Sciatic nerve (tissue), 2 donors: Measurements from ENCODE around the gene SDR9C7. TPM values are rescaled to one million over a fixed set of nuclear protein-coding genes. Genes with fewer than 3 reads are reported as not detected.
"Not testable (repeated sequence)": the region's sequence is repeated elsewhere in the genome, so short reads cannot be mapped to it uniquely, and the experiment has no call there.

ENCODE experiments used
- ATAC-seq: fragments of 200-7000 bp; cut with Tn5 transposase; one replicate; pipeline ENCODE4 v1.9.1; 2020; ENCODE audit warnings: mild to moderate bottlenecking, moderate library complexity
- DNase-seq: peaks from one replicate; pipeline ENCODE4 v3.0.0-alpha.2; 2020; ENCODE audit warnings: low spot score
- intact Hi-C: fragments of 100-400 bp; cut with DNase I; formaldehyde crosslinking; loops from one replicate; pipeline ENCODE4 v1.14.2; 2022
- total RNA-seq: library from RNA; stranded (reverse); fragmentation: NEBNext Ultra II Directional; extraction: Animal tissue kit (Norgen Biotek cat#: 25700); gene quantifications from one replicate; pipeline ENCODE4 v1.2.1, GENCODE V29; 2021
- donor health status: DM: no; HTN: no; CAD: no.
- donor health status: DM: no; HTN: no; CAD: no.

SDR9C7 gene
- total RNA-seq, 1 donor from 2014 or later: 0.18 TPM

GRCh38 chr12:56954958-56955355 lies 20.7 kb upstream of the SDR9C7 start:
- intact Hi-C loops: no loop called here
- ATAC-seq (no peak), DNase-seq (no peak)

GRCh38 chr12:56954057-56954957 lies 20.1 kb upstream of the SDR9C7 start:
- ATAC-seq (no peak), DNase-seq (no peak)
- intact Hi-C loops: no loop called here

DNA sequence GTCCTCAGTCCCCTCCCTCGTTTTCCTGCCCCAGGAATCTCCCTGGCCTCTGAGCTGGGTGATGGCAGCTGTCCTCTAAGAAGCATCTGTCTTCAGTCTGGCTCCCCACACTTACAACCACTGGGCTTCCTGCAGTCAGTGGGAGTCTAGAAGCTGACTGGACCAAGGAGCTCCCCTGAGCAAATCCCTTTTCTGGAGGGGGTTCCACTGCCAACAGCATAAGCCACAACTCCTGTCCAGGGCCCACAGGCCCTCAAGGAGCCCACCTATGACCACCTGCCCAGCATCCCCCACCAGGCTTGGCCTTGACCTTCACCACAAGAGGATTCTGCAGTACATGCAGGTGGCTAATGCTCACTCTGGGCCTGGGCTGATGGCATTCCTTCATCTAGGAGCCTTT lies 19.1 kb upstream of the SDR9C7 start:
- intact Hi-C loops: no loop called here
- no peak for ATAC-seq

GRCh38 chr12:56951582-56952339 lies 17.6 kb upstream of the SDR9C7 start:
- DNase-seq: no peak
- intact Hi-C loops: no loop called here
- no peak for ATAC-seq

More for the DNA sequence above, 19.1 kb upstream of the SDR9C7 start:
- no peak for DNase-seq

- intact Hi-C loops: no loop called here
- DNase-seq (no peak), ATAC-seq (no peak)
Measured at GRCh38 chr12:56948881-56949280, 14.7 kb upstream of the SDR9C7 start.

DNA sequence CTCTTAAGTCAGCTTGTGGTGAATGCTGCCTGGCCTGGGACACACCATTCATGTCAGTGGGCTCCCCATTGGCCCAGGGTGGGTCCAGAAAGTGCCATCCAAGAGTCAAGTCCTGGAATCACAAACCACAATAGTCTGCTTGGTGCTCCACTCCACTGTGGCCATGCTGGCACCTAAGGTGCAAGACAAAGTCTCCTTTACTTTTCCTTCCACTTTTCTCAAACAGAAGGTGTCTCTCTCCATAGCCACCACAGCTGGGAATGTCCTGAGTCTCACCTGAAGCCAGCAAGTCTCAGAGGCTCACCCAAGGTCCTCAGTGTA lies 14.2 kb upstream of the SDR9C7 start:
- DNase-seq: no peak
- intact Hi-C loops: no loop called here
- ATAC-seq: no peak

- intact Hi-C loops: no loop called here
- no peak for DNase-seq
- ATAC-seq: no peak
Measured at GRCh38 chr12:56947633-56948456, 13.6 kb upstream of the SDR9C7 start.

DNA sequence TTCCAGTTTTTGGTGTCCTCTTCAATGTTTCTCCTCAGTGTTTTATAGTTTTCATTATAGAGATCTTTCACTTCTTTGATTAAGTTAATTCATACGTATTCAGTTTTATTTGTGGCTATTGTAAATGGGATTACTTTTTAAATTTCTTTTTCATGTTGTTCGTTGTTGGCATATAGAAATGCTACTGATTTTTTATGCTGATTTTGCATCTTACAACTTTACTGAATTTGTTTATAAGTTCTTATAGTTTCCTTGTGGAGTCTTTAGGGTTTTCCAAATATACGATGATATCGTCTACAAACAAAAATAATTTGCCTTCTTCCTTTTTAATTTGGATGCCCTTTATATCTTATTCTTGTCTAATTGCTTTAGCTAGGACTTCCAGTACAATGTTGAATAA lies 9.7 kb upstream of the SDR9C7 start:
- intact Hi-C loops: no loop called here
- ATAC-seq: no peak
- no peak for DNase-seq

DNA sequence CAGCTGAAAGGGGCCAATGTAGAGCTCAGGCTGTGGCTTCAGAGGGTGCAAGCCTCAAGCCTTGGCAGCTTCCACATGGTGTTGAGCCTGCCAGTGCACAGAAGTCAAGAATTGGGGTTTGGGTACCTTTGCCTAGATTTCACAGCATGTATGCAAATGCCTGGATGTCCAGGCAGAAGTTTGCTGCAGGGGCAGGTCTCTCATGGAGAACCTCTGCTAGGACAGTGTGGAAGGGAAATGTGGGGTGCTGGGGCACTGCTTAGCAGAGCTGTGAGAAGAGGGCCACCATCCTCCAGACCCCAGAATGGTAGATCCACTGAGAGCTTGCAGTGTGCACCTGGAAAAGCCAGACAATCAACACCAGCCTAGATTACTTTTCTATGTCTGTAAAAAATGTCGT lies 9.2 kb upstream of the SDR9C7 start:
- not testable (repeated sequence) for ATAC-seq

DNA sequence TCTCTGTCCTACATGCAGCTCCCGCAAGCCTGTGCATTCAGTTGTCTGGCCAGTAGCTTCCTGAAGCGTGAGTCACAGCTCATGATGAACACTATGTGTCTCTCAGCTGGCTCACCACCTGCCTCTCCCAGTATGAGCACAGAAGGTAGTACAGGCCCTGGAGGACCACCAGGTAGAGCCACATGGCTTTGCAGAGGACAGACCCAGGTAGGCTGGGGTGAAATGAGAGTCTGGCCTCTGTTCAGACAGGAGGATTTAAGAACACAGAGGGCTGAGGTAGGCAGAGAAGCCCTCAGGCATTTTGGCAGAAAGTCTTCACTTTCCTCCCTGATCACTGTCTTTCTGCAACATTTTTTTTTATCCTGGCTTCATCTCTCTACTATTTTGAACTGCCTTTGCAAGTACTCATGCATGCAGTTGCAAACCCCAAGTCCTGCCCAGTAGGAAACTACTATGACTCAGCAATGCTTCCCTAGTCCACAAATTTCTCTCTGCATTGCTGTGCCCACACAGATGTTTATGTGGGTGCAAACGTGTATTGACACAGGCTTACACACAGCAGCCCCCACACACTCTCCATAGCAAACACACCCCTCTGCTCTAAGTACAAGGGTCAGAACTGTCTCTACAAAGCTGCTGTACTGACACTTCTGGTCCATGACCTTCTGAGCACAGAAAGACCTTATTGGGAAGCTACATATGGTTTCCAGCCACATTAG lies 7.2 kb upstream of the SDR9C7 start:
- no peak for DNase-seq
- intact Hi-C loops: no loop called here
- ATAC-seq: peak; percentile 51

More for the DNA sequence above, 9.2 kb upstream of the SDR9C7 start:
- intact Hi-C loops, DNase-seq: not testable (repeated sequence)

- DNase-seq, ATAC-seq, intact Hi-C loops: not testable (repeated sequence)
Measured at GRCh38 chr12:56940942-56941298, 6.7 kb upstream of the SDR9C7 start.

GRCh38 chr12:56935752-56936151 lies 1.5 kb upstream of the SDR9C7 start:
- ATAC-seq: no peak
- intact Hi-C loops: no loop called here

DNA sequence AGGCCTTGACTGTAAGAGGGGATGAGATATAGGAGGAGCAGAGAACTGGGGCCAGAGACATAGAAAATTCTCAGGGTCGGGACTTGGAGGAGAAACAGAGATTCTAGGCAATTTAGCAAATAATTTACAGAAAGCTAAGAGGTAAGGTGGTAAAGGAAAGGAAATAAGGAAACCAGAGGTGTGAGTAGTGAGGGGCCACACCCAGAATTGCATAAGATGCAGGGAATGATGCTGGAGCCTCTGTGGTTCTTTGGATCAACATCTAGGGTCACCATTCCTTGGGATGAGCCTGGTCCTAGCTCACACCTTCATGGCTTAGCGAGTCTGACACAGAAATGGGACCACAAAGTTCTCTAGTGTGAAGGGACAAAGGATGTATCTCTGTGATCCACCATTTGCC lies 949 bp upstream of the SDR9C7 start:
- intact Hi-C loops: no loop called here
- DNase-seq: no peak
- ATAC-seq: no peak

More at GRCh38 chr12:56935752-56936151, 1.5 kb upstream of the SDR9C7 start:
- DNase-seq: no peak

GRCh38 chr12:56932867-56933266 lies 1.3 kb downstream of the SDR9C7 start:
- intact Hi-C loops: no loop called here
- peak; percentile 26 for ATAC-seq

GRCh38 chr12:56932146-56932545 lies 2.1 kb downstream of the SDR9C7 start:
- intact Hi-C loops: no loop called here
- DNase-seq: no peak
- ATAC-seq: no peak

More at GRCh38 chr12:56932867-56933266, 1.3 kb downstream of the SDR9C7 start:
- DNase-seq: no peak

- DNase-seq (no peak), ATAC-seq (no peak)
- intact Hi-C loops: no loop called here
Measured at GRCh38 chr12:56931474-56931978, 2.7 kb downstream of the SDR9C7 start.

DNA sequence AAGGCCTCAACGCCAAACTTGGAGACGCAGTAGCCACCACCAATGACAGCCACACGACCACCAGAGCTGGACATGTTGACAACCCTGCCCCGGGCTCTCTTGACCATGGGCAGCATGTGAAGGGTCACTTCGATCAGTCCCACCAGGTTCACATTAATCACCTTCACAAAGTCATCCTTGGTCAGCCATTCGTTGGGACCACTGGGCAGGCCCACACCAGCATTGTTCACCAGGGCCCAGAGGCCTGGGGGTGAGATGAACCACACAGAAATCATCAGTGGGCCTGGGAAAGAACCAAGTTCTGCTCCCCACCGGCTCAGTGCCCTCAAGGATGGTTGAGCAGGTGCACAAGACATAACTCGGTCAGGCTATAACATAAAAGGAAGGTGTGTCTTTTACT lies 4.0 kb downstream of the SDR9C7 start:
- intact Hi-C loops: no loop called here
- DNase-seq (no peak), ATAC-seq (no peak)

DNA sequence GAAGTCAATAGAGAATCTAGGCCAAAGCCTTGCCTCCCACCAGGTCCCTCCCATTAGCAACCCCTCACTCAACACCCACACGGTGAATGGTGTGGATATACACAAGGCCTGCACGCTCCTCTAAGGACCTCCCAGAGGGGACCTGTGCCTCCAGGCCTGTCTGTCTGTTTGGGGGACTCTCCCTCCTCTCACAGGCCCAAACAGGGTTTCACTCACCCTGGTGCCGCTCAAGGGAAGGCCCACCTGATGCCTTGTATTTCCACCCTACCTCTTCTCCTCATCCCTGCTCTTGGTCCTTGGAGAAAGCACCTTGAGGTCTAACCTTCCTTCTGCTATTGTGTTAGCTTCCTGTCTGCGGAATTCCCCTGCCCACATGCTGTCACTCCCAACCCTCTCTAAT lies 4.4 kb downstream of the SDR9C7 start:
- no peak for ATAC-seq
- intact Hi-C loops: no loop called here
- DNase-seq: no peak

GRCh38 chr12:56928262-56928661 lies 5.9 kb downstream of the SDR9C7 start:
- intact Hi-C loops: no loop called here
- ATAC-seq (no peak), DNase-seq (no peak)
